Activated CD4-positive, alpha-beta T cell treated with anti-CD3 and anti-CD28 coated beads, Interleukin-2, amount 10 ng/mL, durations not matched to agents 24 days and 14 days (primary cell): ENCODE data around the gene ATOH8. TPM values are rescaled to one million over a fixed set of nuclear protein-coding genes. Genes with fewer than 3 reads are reported as not detected.

Experiments used
- DNase-seq: peaks from one replicate; pipeline ENCODE4 v3.0.0; 2022
- H3K27ac Mint-ChIP-seq: one replicate; pipeline ENCODE4 v1.8.0; 2022; ENCODE audit warnings: mild to moderate bottlenecking, mixed read lengths
- H3K27me3 Mint-ChIP-seq: one replicate; pipeline ENCODE4 v1.8.0; 2022; ENCODE audit warnings: mixed read lengths
- H3K36me3 Mint-ChIP-seq: one replicate; pipeline ENCODE4 v1.8.0; 2022; ENCODE audit warnings: low read depth, mild to moderate bottlenecking, mixed read lengths
- H3K4me1 Mint-ChIP-seq: one replicate; pipeline ENCODE4 v1.8.0; 2021; ENCODE audit warnings: mixed read lengths
- H3K4me3 Mint-ChIP-seq: one replicate; pipeline ENCODE4 v1.8.0; 2022; ENCODE audit warnings: mild to moderate bottlenecking, moderate library complexity, mixed read lengths
- H3K9me3 Mint-ChIP-seq: one replicate; pipeline ENCODE4 v1.8.0; 2021; ENCODE audit warnings: mixed read lengths
- intact Hi-C: fragments of 100-400 bp; cut with micrococcal nuclease; formaldehyde crosslinking; loops from one replicate; pipeline ENCODE4 v1.15.1; 2023
- total RNA-seq: library from RNA; stranded (reverse); gene quantifications from 2 replicates; pipeline ENCODE4 v1.2.3, GENCODE V29; 2022

ATOH8 gene
- total RNA-seq, 1 donor from 2014 or later = 0.19 TPM

DNA sequence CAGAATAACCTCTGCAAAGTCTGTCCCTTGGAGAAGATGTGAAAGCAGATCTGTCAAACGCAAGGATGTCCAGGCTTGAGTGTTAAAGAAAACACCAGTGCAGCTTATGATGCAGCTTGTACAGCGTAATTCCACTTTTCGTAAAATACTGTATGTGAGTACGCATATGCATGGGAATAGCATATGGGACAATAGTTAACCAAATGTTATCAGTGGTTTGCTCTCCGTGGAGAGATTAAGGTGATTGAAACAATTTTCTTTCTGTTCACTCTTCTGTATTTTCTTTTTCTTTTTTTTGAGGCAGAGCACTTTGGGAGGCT, 27.2 kb downstream of the ATOH8 start:
- Mint-ChIP-seq H3K4me3 (no peak overlapping the region), H3K36me3 (no peaks in the 10 kb centered on the region), H3K9me3 (no peaks in the 10 kb centered on the region), H3K27ac (no peak overlapping the region), H3K27me3 (peaks cover 7% of the 10 kb centered on the region), H3K4me1 (no peaks in the 10 kb centered on the region)
- DNase-seq = no peak
- intact Hi-C loops = no loop called here

DNA sequence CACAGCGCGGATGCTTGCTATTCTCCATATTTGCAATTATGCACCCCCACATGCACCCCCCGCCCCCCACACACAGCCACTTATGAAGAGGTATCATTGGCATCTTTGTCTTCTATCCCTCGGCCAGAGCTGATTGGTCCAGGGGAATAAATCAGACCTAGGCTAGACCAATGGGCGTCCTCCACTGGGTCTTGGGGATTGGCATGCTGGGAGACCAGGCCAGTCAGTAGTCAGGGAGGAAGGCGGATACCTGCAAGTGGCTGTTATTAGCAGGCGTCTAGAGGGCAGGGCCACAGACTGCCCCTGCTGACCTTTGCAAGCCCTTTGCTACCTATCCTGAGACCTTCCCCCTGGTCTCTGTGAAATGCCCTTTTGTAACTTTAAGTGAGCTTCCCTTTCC, 30.0 kb downstream of the ATOH8 start:
- Mint-ChIP-seq H3K36me3 (no peaks in the 10 kb centered on the region), H3K4me3 (no peak overlapping the region), H3K9me3 (no peaks in the 10 kb centered on the region), H3K27ac (no peak overlapping the region), H3K4me1 (no peaks in the 10 kb centered on the region), H3K27me3 (peaks cover 7% of the 10 kb centered on the region)
- intact Hi-C loops = no loop called here
- no peak for DNase-seq

DNA sequence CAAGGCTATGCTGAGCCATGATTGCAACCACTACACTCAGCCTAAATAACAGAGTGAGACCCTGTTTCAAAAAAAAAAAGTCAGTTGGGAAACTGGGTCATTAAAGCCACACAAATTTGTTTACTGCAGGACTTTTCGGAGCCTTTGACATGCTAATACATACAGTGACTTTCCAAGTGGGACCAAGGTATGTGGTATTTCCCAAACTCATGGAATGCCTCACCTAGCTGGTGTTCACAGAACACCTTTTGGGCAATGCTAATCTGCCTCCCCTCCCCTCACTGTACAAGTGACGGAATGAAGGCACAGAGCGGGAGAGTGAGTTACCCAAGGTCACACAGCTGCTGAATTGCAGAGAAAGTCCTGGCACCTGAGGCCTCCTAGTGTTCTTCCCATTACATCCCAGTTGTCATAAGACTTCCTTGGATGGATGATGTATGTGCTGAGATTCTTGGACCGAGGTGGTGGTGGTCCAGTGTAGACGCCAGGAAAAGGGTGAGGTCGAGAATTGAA, 30.7 kb downstream of the ATOH8 start:
- H3K4me1 Mint-ChIP-seq = no peaks in the 10 kb centered on the region
- no peaks in the 10 kb centered on the region for H3K36me3 Mint-ChIP-seq
- H3K9me3 Mint-ChIP-seq = no peaks in the 10 kb centered on the region
- H3K4me3 Mint-ChIP-seq = no peak overlapping the region
- DNase-seq = no peak
- intact Hi-C loops = no loop called here
- peaks cover 7% of the 10 kb centered on the region for H3K27me3 Mint-ChIP-seq
- no peak overlapping the region for H3K27ac Mint-ChIP-seq

DNA sequence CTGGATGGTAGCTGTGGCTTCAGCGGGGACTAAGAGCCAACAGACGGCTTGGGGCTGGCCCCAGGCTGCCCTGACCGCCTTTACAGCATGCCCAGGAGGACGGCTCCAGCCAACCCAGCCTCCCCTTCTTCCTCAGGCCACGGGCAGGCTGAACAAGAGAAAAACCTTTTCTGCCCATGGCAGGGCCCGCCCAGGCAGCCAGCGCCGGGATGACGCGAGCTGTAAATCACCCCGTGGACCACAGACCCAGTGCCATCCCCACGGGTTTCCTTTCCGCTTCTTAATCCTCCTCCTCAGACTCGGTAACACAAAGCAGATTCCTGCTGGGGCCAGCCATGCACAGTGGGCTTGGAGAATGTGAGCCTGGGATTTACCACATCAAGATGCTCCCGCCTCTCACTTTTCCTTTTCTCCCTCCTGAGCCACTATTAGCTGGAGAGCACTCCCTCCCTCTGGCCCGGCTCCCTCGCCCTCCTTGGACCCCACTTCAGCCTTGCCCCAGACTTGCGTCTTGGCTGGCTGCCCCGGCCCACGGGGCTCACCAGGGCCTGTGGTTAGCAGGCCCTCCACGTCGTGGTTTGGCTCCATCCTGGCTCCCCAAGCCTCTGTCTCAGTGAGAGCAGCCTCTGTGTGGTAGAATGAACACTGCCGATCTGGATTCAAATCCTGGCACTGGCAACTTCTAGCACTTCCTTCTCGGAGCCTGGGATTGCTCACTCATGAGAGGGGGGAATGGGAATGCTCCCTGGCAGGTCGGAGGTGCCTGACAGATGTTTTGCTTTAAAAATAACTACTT, 31.4 kb downstream of the ATOH8 start:
- H3K27ac Mint-ChIP-seq = no peak overlapping the region
- intact Hi-C loops = no loop called here
- H3K9me3 Mint-ChIP-seq = no peaks in the 10 kb centered on the region
- no peak for DNase-seq
- no peaks in the 10 kb centered on the region for H3K36me3 Mint-ChIP-seq
- H3K4me1 Mint-ChIP-seq = no peaks in the 10 kb centered on the region
- H3K27me3 Mint-ChIP-seq = peaks cover 9% of the 10 kb centered on the region
- H3K4me3 Mint-ChIP-seq = no peak overlapping the region

DNA sequence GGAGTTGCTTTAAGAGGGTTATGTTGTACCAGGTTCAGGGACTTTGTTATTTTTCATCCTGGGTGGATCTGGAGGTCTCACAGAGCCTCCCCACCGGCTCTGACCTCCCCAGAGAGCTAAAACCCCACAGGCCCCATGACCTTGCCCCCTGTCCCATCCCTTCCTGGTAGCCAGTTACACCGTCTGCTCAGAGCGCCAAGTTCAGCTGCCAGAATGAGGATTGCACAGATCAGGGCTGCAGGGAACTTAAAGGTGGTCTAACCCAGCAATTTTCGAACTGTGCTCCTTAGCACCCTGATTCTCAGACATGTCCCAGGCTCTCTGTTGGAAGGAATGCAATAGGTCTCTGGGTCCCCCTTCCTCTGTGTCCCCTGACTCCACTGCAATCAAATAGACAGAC, 32.1 kb downstream of the ATOH8 start:
- Mint-ChIP-seq H3K4me1 (no peaks in the 10 kb centered on the region), H3K36me3 (no peaks in the 10 kb centered on the region), H3K4me3 (no peak overlapping the region), H3K9me3 (no peaks in the 10 kb centered on the region), H3K27me3 (peaks cover 11% of the 10 kb centered on the region), H3K27ac (no peak overlapping the region)
- intact Hi-C loops = no loop called here
- no peak for DNase-seq

DNA sequence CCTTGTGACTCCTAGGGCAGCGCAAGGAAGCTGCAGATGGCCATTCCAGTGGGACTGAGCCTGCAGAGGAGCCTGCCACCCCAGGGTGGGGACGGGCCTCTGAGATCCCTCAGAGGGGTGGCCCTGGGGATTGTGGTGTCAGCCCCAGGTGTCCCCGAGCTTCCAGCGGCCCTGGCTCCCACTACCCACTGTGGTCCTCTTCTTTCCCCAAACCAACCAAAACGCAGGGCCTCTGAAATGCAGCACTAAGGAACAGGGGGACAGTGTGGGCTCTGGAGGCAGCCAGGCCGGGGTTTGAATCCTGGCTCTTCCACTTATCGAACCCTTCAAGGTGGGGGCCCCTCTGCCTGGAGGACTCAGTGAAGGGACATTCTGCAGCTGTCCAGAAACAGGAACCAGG, 32.7 kb downstream of the ATOH8 start:
- no peaks in the 10 kb centered on the region for H3K9me3 Mint-ChIP-seq
- no peak overlapping the region for H3K27ac Mint-ChIP-seq
- H3K4me1 Mint-ChIP-seq = no peaks in the 10 kb centered on the region
- DNase-seq = no peak
- intact Hi-C loops = no loop called here
- peaks cover 12% of the 10 kb centered on the region for H3K27me3 Mint-ChIP-seq
- no peaks in the 10 kb centered on the region for H3K36me3 Mint-ChIP-seq
- H3K4me3 Mint-ChIP-seq = no peak overlapping the region

DNA sequence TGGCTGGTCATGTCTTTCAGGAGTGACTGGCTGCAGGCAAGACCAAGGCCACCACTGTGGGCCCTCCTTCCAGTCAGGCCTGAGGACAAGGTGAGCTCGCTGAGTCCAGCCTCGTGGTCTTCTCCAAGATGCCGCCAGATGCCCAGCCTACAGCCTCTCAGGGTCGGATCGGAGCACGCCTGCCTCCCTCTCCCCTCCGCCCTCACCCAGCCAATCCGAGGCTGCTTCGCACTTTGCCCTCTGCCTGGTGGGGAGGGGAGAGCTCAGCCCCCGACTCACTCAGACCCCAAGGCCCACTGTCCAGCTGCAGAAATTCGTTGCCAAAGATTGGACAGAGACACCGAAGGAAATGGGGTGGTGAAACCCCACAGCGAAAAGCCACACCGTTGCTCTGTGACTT, 33.1 kb downstream of the ATOH8 start:
- no peaks in the 10 kb centered on the region for H3K36me3 Mint-ChIP-seq
- no peak overlapping the region for H3K27ac Mint-ChIP-seq
- no peak overlapping the region for H3K4me3 Mint-ChIP-seq
- H3K27me3 Mint-ChIP-seq = peaks cover 12% of the 10 kb centered on the region
- H3K4me1 Mint-ChIP-seq = no peaks in the 10 kb centered on the region
- H3K9me3 Mint-ChIP-seq = no peaks in the 10 kb centered on the region
- no peak for DNase-seq
- intact Hi-C loops = no loop called here

DNA sequence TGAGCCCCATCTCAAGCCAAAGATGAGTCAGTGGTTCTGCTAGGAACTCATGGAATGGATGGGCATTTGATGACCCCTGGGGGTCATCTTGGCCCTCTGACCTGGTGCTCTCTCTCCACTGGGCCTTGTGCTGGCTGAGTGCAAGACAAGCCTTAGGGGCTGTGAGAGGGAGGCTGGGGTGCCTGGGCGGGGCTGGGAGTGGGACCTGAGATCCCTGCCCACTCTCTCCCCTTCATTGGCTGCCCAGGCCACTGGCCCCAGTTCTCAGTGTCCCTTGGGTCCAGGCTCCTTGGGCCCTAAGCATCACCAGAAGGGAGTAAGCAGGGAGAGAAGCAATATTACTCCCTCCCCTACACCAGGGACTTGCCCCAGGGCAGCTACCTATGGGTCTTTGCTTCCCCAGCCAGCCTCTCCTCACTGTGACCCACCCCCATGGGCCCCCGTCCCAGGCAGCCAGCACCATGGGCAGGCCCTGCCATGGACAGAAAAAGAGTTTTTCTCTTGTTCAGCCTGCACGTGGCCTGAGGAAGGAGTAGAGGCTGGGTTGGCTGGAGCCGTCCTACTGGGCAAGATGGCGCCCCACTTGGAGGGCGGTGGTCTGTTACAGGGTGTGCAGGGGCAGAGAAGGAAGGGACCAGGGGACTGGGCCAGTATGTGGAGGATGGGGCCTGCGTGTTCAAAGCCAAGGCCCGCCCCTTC, 33.6 kb downstream of the ATOH8 start:
- H3K4me1 Mint-ChIP-seq = no peaks in the 10 kb centered on the region
- H3K27ac Mint-ChIP-seq = no peak overlapping the region
- peaks cover 12% of the 10 kb centered on the region for H3K27me3 Mint-ChIP-seq
- intact Hi-C loops = no loop called here
- DNase-seq = no peak
- no peaks in the 10 kb centered on the region for H3K36me3 Mint-ChIP-seq
- H3K4me3 Mint-ChIP-seq = no peak overlapping the region
- H3K9me3 Mint-ChIP-seq = no peaks in the 10 kb centered on the region

DNA sequence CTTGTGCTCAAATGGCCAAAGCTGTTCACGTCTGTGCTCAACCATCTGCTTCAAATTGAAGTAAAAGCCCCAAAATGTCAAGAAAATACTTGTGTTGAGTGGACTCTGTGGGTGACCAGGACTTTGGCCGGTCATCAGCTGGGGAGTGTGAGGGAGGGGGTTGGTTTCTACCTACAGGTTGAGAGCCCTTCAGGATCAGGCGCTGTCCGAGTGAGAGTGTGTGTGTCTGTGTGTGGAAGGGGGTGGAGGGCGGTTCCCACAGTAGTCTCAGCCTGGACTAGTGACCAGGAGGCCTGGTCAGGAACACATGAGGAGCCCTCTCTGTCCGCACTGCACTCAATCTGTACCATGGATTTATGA, 34.2 kb downstream of the ATOH8 start:
- peaks cover 16% of the 10 kb centered on the region for H3K27me3 Mint-ChIP-seq
- intact Hi-C loops = no loop called here
- H3K9me3 Mint-ChIP-seq = no peaks in the 10 kb centered on the region
- no peak overlapping the region for H3K27ac Mint-ChIP-seq
- H3K36me3 Mint-ChIP-seq = no peaks in the 10 kb centered on the region
- no peaks in the 10 kb centered on the region for H3K4me1 Mint-ChIP-seq
- no peak overlapping the region for H3K4me3 Mint-ChIP-seq
- no peak for DNase-seq

DNA sequence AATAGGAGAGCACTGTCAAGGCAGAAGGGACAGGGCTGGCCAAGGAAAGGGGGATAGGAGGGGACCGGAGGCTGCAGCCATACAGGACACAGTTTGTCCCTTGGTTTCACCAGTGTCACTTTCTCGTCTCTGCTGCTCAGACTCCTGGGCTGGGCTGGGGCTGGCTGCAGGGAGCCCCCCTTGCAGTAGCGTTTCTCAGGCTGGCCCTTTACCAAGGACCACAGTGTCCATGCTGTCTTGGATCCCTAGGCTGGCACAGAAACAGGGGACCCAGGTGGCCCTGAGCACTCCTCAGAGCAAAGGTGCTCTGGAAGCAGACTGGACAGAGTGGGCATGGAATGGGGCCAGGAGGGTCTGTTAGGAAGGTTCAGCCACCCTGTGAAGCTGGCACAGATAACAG, 34.8 kb downstream of the ATOH8 start:
- no peak overlapping the region for H3K27ac Mint-ChIP-seq
- intact Hi-C loops = no loop called here

DNA sequence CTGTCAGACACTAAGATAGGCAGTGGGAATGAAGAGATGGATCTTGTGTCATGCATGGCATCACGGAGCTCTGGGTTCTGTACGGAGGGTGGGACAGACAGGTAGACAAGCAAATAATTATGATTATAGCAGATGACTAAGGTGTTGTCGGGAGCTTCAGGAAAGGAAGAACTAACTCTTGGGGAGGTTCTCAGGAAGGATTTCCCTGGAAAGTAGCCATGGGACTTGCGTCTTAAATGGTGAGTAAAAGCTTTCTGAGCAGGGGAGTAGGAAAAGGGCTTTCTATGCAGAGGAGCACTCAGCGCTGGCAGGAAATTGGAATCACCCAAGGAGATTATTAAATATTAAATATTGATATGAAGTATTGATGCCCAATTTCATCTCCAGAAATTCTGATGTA, 35.5 kb downstream of the ATOH8 start:
- intact Hi-C loops = no loop called here
- no peak overlapping the region for H3K4me3 Mint-ChIP-seq

More for the DNA sequence above, 34.8 kb downstream of the ATOH8 start:
- no peak for DNase-seq
- Mint-ChIP-seq H3K9me3 (no peaks in the 10 kb centered on the region), H3K36me3 (no peaks in the 10 kb centered on the region), H3K4me1 (no peaks in the 10 kb centered on the region), H3K4me3 (no peak overlapping the region), H3K27me3 (peaks cover 16% of the 10 kb centered on the region)

DNA sequence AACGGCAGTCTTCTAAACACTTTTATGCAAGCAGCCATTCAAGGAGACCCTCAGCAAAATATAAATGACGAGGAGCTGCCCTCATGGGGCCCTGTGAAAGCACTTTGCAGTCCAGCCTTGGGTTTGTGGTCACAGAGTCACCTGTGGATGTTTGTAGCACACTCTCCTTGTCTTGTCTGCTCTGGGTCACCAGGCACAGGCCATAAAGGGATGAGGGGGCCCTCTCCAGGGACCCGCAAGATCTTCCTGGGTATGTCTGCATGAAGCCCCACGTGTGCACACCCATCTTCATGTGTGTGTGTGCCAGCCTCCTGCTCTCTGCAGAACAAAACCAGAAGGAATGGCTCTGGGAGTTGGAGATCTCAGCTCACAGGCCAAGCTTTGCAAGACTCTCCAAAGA, 36.2 kb downstream of the ATOH8 start:
- Mint-ChIP-seq H3K9me3 (no peaks in the 10 kb centered on the region), H3K36me3 (no peaks in the 10 kb centered on the region), H3K4me3 (no peak overlapping the region), H3K27me3 (peaks cover 18% of the 10 kb centered on the region), H3K27ac (no peak overlapping the region), H3K4me1 (no peaks in the 10 kb centered on the region)
- no peak for DNase-seq
- intact Hi-C loops = no loop called here

More for the DNA sequence above, 35.5 kb downstream of the ATOH8 start:
- no peak for DNase-seq
- Mint-ChIP-seq H3K4me1 (no peaks in the 10 kb centered on the region), H3K27me3 (peaks cover 21% of the 10 kb centered on the region), H3K36me3 (no peaks in the 10 kb centered on the region), H3K9me3 (no peaks in the 10 kb centered on the region), H3K27ac (no peak overlapping the region)

DNA sequence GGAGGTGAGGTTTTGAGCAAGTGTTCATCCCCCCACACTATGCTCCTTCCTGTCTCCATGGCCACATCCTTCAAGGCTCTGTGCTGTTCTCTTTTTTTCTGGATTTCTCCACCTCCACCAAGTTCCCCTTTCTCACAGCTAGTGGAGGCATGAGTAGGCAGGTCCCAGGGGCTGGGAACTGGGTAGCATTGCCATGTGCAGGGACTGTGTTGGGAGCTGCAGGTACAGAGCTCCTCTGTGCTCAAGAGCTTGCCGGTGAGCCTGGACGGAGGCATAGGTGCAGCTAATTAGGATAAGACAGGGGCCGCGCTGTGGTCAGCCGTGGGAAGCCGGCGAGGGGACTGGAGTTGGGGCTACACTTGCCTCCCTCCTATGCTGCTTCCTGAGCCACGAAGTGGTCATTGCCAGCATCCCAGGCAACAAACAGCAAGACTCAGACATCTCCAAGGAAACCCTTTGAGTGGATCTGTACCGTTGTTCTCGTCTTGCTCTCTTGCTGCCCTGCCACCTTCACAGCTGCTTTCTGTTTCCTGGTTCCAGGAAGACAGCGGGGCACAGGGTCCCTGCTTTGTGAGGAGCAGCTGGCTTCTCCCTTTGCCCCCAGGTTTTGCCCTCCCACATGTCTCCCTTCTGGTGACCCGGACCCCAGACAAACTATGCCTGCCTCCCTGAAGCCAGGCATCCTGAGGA, 36.9 kb downstream of the ATOH8 start:
- H3K36me3 Mint-ChIP-seq = no peaks in the 10 kb centered on the region
- no peaks in the 10 kb centered on the region for H3K9me3 Mint-ChIP-seq
- intact Hi-C loops = no loop called here
- H3K27ac Mint-ChIP-seq = no peak overlapping the region
- H3K27me3 Mint-ChIP-seq = peaks cover 15% of the 10 kb centered on the region
- DNase-seq = no peak
- H3K4me3 Mint-ChIP-seq = no peak overlapping the region
- no peaks in the 10 kb centered on the region for H3K4me1 Mint-ChIP-seq
